Choroid plexus epithelial cell (primary cell): Measurements from ENCODE around the gene LRRC2.

ENCODE experiments used
- DNase-seq: peaks from one replicate; pipeline ENCODE4 v3.0.0-alpha.2; 2010; ENCODE audit warnings: low read depth
- H3K4me3 ChIP-seq: 2 replicates; pipeline ENCODE4 v1.5.1; 2011; ENCODE audit warnings: low read depth, mild to moderate bottlenecking, control low read depth, low read length, moderate library complexity
- TF ChIP-seq, protein P1 (sequence below): conservative IDR thresholded peaks from 2 replicates; pipeline ENCODE4 v1.5.1; 2011; ENCODE audit warnings: low read depth, mild to moderate bottlenecking, control low read depth, inconsistent platforms, low read length, moderate library complexity

LRRC2 gene

DNA sequence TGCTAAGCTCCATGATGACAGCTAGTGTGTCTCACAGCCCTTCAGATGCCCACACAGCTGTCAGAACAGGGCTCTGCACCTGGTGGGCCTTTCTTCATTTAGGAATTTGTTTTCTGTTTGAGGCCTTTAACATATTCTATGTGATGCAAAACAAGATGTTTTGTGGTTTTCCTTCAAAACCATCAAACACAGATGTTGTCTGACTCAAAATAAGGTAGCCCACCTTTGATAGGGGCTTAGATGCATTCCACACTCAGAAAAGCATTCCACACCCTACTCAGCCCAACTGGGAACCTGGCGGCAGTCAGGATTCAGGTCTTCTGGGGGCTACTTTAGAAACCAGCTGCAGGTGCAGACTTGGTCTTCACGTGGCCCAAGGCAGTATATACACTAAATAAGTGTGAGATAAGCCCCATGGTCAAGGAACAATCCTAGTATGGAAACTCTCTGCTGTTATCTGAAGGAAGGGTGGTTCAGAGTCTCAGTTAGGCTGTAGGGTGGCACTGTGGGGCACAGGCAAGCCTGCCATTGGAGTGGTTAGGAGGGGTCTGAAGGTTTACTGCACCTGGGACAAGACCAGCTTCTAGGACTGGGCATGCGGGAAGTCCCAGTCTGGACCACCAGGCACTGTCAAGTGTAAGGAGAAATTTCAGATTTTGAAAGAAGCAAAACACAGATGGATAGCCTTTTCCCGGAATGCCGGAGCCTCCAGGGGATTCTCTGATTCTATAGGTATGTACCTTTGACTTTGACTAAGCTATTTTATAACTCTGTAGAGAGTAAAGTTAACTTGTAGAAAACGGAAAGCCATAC lies 20.1 kb downstream of the LRRC2 start:
- TF ChIP-seq, protein P1, sequence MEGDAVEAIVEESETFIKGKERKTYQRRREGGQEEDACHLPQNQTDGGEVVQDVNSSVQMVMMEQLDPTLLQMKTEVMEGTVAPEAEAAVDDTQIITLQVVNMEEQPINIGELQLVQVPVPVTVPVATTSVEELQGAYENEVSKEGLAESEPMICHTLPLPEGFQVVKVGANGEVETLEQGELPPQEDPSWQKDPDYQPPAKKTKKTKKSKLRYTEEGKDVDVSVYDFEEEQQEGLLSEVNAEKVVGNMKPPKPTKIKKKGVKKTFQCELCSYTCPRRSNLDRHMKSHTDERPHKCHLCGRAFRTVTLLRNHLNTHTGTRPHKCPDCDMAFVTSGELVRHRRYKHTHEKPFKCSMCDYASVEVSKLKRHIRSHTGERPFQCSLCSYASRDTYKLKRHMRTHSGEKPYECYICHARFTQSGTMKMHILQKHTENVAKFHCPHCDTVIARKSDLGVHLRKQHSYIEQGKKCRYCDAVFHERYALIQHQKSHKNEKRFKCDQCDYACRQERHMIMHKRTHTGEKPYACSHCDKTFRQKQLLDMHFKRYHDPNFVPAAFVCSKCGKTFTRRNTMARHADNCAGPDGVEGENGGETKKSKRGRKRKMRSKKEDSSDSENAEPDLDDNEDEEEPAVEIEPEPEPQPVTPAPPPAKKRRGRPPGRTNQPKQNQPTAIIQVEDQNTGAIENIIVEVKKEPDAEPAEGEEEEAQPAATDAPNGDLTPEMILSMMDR: no peak
- H3K4me3 ChIP-seq: no peak overlapping the region
- no peak for DNase-seq

DNA sequence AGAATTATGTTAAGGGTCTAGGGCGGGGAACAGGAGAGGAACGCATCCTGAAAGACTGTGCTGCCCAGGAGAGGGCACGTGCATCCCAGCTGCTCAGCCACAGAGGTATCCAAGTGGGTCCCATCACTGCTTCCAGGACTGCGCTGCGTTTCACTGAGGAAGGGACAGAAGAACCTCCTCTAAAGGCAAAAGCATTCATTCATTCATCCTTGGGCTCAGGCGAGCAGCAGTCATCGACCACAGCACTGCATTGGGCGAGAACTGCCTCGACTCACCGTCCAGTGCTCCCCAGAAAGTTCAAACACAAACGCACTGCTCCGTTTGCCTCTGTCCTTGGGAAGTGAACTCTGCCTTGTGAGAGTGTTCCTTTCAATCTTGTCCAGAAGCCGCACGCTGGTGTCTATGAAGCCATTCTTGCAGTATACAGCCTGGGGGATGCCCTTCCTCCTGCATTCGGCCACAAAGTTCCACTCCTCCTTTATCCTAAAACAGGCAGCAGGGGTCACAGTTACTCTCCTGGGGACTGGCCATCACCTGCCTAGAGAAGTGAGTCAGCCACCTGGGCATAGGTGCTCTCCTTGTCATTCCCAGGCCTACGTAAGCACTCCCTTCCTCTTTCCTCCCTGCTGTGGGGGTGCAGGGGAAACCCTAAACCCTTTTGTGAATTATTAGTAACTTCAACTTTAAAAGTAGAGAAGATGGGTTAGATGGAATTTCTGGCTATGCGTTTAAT lies 21.2 kb downstream of the LRRC2 start:
- no peak for DNase-seq
- H3K4me3 ChIP-seq: no peak overlapping the region
- TF ChIP-seq, protein P1: no peak

- H3K4me3 ChIP-seq: no peak overlapping the region
- DNase-seq: no peak
- TF ChIP-seq, protein P1: no peak
These were observed 23.3 kb downstream of the LRRC2 start for GRCh38 chr3:46542801-46543201.

GRCh38 chr3:46542344-46542743 lies 23.8 kb downstream of the LRRC2 start:
- no peak for DNase-seq

GRCh38 chr3:46541835-46542234 lies 24.3 kb downstream of the LRRC2 start:
- H3K4me3 ChIP-seq: no peak overlapping the region
- DNase-seq: no peak
- TF ChIP-seq, protein P1: no peak

More at GRCh38 chr3:46542344-46542743, 23.8 kb downstream of the LRRC2 start:
- TF ChIP-seq, protein P1: no peak
- H3K4me3 ChIP-seq: no peak overlapping the region

DNA sequence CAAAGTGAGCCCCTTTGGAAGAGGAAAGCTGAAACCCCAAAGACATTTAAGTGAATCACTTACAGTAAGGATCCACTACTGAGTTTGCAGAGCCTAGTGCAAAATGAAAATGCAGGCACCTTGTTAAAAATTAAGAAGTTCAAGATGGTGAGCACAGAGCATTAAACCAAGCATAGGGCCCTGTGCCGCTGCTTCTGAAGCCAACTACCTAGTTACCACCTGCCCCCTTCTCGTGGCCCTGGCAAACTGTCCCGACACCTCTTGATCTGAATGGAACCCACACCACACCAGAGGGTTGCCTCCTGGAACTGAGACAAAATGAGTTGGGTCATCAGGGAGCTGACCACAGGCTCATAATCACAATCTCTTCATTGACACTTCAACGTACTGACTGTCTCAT lies 25.6 kb downstream of the LRRC2 start:
- no peak overlapping the region for H3K4me3 ChIP-seq
- DNase-seq: no peak
- TF ChIP-seq, protein P1: no peak
